SK-N-SH treated with all-trans-retinoic acid at 6 μM for 48 hours (cell line): ENCODE data around the gene TUG1.

Source experiments
- ATAC-seq: fragments of 200-7000 bp; cut with Tn5 transposase; 3 replicates; pipeline ENCODE4 v1.9.1; 2020; ENCODE audit warnings: mild to moderate bottlenecking, moderate library complexity
- ARNTL ChIP-seq: fragments of 450-650 bp; formaldehyde crosslinking; IDR thresholded peaks from 2 replicates; pipeline ENCODE4 v1.5.0; 2020; ENCODE audit warnings: low read depth, mild to moderate bottlenecking, moderate library complexity, borderline replicate concordance
- BACH2 ChIP-seq: fragments of 250-450 bp; sonication (Bioruptor Pico); IDR thresholded peaks from 2 replicates; pipeline ENCODE4 v1.9.0; 2021; ENCODE audit warnings: mild to moderate bottlenecking, borderline replicate concordance
- CREB5 ChIP-seq: fragments of 250-450 bp; sonication (Bioruptor Pico); IDR thresholded peaks from 2 replicates; pipeline ENCODE4 v1.5.1; 2020; ENCODE audit warnings: low read depth, mild to moderate bottlenecking, moderate library complexity
- CSDC2 ChIP-seq: fragments of 250-450 bp; sonication (Bioruptor Pico); IDR thresholded peaks from 2 replicates; pipeline ENCODE4 v1.5.0; 2020; ENCODE audit warnings: mild to moderate bottlenecking, moderate library complexity
- CSRNP3 ChIP-seq: fragments of 250-450 bp; sonication (Bioruptor Pico); IDR thresholded peaks from 2 replicates; pipeline ENCODE4 v1.5.1; 2021; ENCODE audit warnings: mild to moderate bottlenecking, moderate library complexity
- ESRRG ChIP-seq: fragments of 250-450 bp; sonication (Bioruptor Pico); IDR thresholded peaks from 2 replicates; pipeline ENCODE4 v1.6.1; 2021; ENCODE audit warnings: mild to moderate bottlenecking
- GLIS3 ChIP-seq: fragments of 250-450 bp; sonication (Bioruptor Pico); IDR thresholded peaks from 2 replicates; pipeline ENCODE4 v1.5.0; 2020; ENCODE audit warnings: mild to moderate bottlenecking, moderate library complexity
- ISL1 ChIP-seq: fragments of 250-450 bp; sonication (Bioruptor Pico); IDR thresholded peaks from 2 replicates; pipeline ENCODE4 v2.1.2; 2022; ENCODE audit warnings: mild to moderate bottlenecking, moderate library complexity
- OSR1 ChIP-seq: fragments of 250-450 bp; sonication (Bioruptor Pico); IDR thresholded peaks from 2 replicates; pipeline ENCODE4 v1.8.0; 2022; ENCODE audit warnings: moderate library complexity, mild to moderate bottlenecking, inconsistent platforms
- PATZ1 ChIP-seq: fragments of 250-450 bp; sonication (Bioruptor Pico); IDR thresholded peaks from 2 replicates; pipeline ENCODE4 v1.8.0; 2020; ENCODE audit warnings: mild to moderate bottlenecking, moderate library complexity, borderline replicate concordance
- POU6F1 ChIP-seq: fragments of 250-450 bp; sonication (Bioruptor Pico); IDR thresholded peaks from 2 replicates; pipeline ENCODE4 v1.8.0; 2021; ENCODE audit warnings: low read depth, mild to moderate bottlenecking, moderate library complexity, borderline replicate concordance
- PPARA ChIP-seq: fragments of 250-450 bp; sonication (Bioruptor Pico); IDR thresholded peaks from 2 replicates; pipeline ENCODE4 v1.5.0; 2020; ENCODE audit warnings: mild to moderate bottlenecking, borderline replicate concordance
- RARB ChIP-seq: fragments of 250-450 bp; sonication (Bioruptor Pico); IDR thresholded peaks from 2 replicates; pipeline ENCODE4 v1.8.0; 2021; ENCODE audit warnings: mild to moderate bottlenecking, moderate library complexity
- SNAI2 ChIP-seq: fragments of 250-450 bp; sonication (Bioruptor Pico); IDR thresholded peaks from 2 replicates; pipeline ENCODE4 v1.5.0; 2020; ENCODE audit warnings: mild to moderate bottlenecking, moderate library complexity
- TCF4 ChIP-seq: fragments of 250-450 bp; sonication (Bioruptor Pico); IDR thresholded peaks from 2 replicates; pipeline ENCODE4 v1.8.0; 2021; ENCODE audit warnings: mild to moderate bottlenecking, moderate library complexity, borderline replicate concordance
- TOX ChIP-seq: fragments of 250-450 bp; sonication (Bioruptor Pico); IDR thresholded peaks from 2 replicates; pipeline ENCODE4 v1.8.0; 2021; ENCODE audit warnings: mild to moderate bottlenecking, moderate library complexity, borderline replicate concordance
- TSHZ2 ChIP-seq: fragments of 250-450 bp; sonication (Bioruptor Pico); IDR thresholded peaks from 2 replicates; pipeline ENCODE4 v1.5.0; 2020; ENCODE audit warnings: mild to moderate bottlenecking, moderate library complexity
- ZFP3 ChIP-seq: fragments of 250-450 bp; sonication (Bioruptor Pico); IDR thresholded peaks from 2 replicates; pipeline ENCODE4 v1.5.0; 2020; ENCODE audit warnings: mild to moderate bottlenecking, moderate library complexity
- ZFP30 ChIP-seq: fragments of 450-650 bp; formaldehyde crosslinking; IDR thresholded peaks from 2 replicates; pipeline ENCODE4 v1.5.0; 2022; ENCODE audit warnings: mild to moderate bottlenecking, moderate library complexity
- ZNF565 ChIP-seq: fragments of 450-650 bp; formaldehyde crosslinking; conservative IDR thresholded peaks from 2 replicates; pipeline ENCODE4 v1.5.0; 2020; ENCODE audit warnings: low read depth, mild to moderate bottlenecking, moderate library complexity
- ZNF70 ChIP-seq: fragments of 450-650 bp; formaldehyde crosslinking; IDR thresholded peaks from 2 replicates; pipeline ENCODE4 v1.5.0; 2020; ENCODE audit warnings: mild to moderate bottlenecking, moderate library complexity
- ZNF8 ChIP-seq: fragments of 450-650 bp; formaldehyde crosslinking; IDR thresholded peaks from 2 replicates; pipeline ENCODE4 v1.5.0; 2020; ENCODE audit warnings: mild to moderate bottlenecking, moderate library complexity

TUG1 gene

GRCh38 chr22:30934053-30934452 is 35.0 kb upstream of the TUG1 start:
- ATAC-seq: no peak
- TF ChIP-seq ZNF565 (CRISPR knock-in tag) (no peak), POU6F1 (CRISPR knock-in tag) (no peak), RARB (CRISPR knock-in tag) (no peak), ARNTL (CRISPR knock-in tag) (no peak), BACH2 (CRISPR knock-in tag) (no peak), CSRNP3 (CRISPR knock-in tag) (no peak), CREB5 (CRISPR knock-in tag) (no peak), PPARA (CRISPR knock-in tag) (no peak), ZFP30 (CRISPR knock-in tag) (no peak), TOX (CRISPR knock-in tag) (no peak), ISL1 (CRISPR knock-in tag) (no peak), CSDC2 (CRISPR knock-in tag) (no peak), ZNF70 (CRISPR knock-in tag) (no peak), TSHZ2 (no peak), ZNF8 (CRISPR knock-in tag) (no peak), GLIS3 (CRISPR knock-in tag) (no peak), TCF4 (CRISPR knock-in tag) (no peak)

- ATAC-seq: no peak
- no peak for TF ChIP-seq ESRRG (CRISPR knock-in tag)
- TF ChIP-seq CSRNP3 (CRISPR knock-in tag): no peak
- TF ChIP-seq TCF4 (CRISPR knock-in tag): no peak
- TF ChIP-seq ZFP30 (CRISPR knock-in tag): no peak
- TF ChIP-seq OSR1: no peak
- TF ChIP-seq TOX (CRISPR knock-in tag): no peak
- TF ChIP-seq ISL1 (CRISPR knock-in tag): no peak
- no peak for TF ChIP-seq POU6F1 (CRISPR knock-in tag)
- no peak for TF ChIP-seq SNAI2 (CRISPR knock-in tag)
- TF ChIP-seq TSHZ2: no peak
- no peak for TF ChIP-seq ZNF8 (CRISPR knock-in tag)
- TF ChIP-seq ZFP3 (CRISPR knock-in tag): no peak
- no peak for TF ChIP-seq PPARA (CRISPR knock-in tag)
- no peak for TF ChIP-seq PATZ1
These were observed 28.2 kb upstream of the TUG1 start for GRCh38 chr22:30940685-30941362.
